ENCODE results near the gene PCED1B. TPM values are rescaled to one million over a fixed set of nuclear protein-coding genes. Genes with fewer than 3 reads are reported as not detected.
"Not testable (repeated sequence)": the region's sequence is repeated elsewhere in the genome, so short reads cannot be mapped to it uniquely, and the experiment has no call there.

The PCED1B gene
- polyA plus RNA-seq, 1 donor from 2014 or later: 34.0 TPM

- Mint-ChIP-seq H3K9me3 (peaks cover 0 to 5% (median 0%) of the 10 kb centered on the region in 3 donors), H3K36me3 (peaks cover 13% of the 10 kb centered on the region), H3K4me1 (peaks cover 11 to 18% (median 17%) of the 10 kb centered on the region in 3 donors), H3K27ac (no peak overlapping the region), H3K4me3 (no peak overlapping the region), H3K27me3 (no peaks in the 10 kb centered on the region)
These were observed 98.6 kb downstream of the PCED1B start for GRCh38 chr12:47178014-47178413.

- Mint-ChIP-seq H3K27ac (peak overlapping the region in 1 of 3 donors; percentile 3), H3K36me3 (peaks cover 13% of the 10 kb centered on the region), H3K4me1 (peaks cover 13 to 24% (median 18%) of the 10 kb centered on the region in 3 donors), H3K4me3 (peak overlapping the region in 3 of 4 donors; percentile 23 to 53 (median 23))
- not testable (repeated sequence) for H3K27me3 Mint-ChIP-seq, H3K9me3 Mint-ChIP-seq
These were observed 102.9 kb downstream of the PCED1B start for GRCh38 chr12:47182164-47182938.

- peaks cover 10% of the 10 kb centered on the region for H3K36me3 Mint-ChIP-seq
- H3K27ac Mint-ChIP-seq: no peak overlapping the region
- H3K4me3 Mint-ChIP-seq: no peak overlapping the region
- peaks cover 23 to 33% (median 24%) of the 10 kb centered on the region in 3 donors for H3K4me1 Mint-ChIP-seq
- H3K9me3 Mint-ChIP-seq: peaks cover 0 to 5% (median 0%) of the 10 kb centered on the region in 3 donors
- H3K27me3 Mint-ChIP-seq: no peaks in the 10 kb centered on the region
These were observed 104.8 kb downstream of the PCED1B start for GRCh38 chr12:47184229-47184628.

GRCh38 chr12:47184813-47185212, 105.4 kb downstream of the PCED1B start:
- no peak overlapping the region for H3K27ac Mint-ChIP-seq
- H3K4me1 Mint-ChIP-seq: peaks cover 23 to 38% (median 28%) of the 10 kb centered on the region in 3 donors
- no peaks in the 10 kb centered on the region for H3K27me3 Mint-ChIP-seq
- peaks cover 0 to 5% (median 0%) of the 10 kb centered on the region in 3 donors for H3K9me3 Mint-ChIP-seq
- H3K36me3 Mint-ChIP-seq: peaks cover 10% of the 10 kb centered on the region
- no peak overlapping the region for H3K4me3 Mint-ChIP-seq

GRCh38 chr12:47186246-47186645, 106.8 kb downstream of the PCED1B start:
- Mint-ChIP-seq H3K36me3 (peaks cover 10% of the 10 kb centered on the region), H3K4me1 (peaks cover 37 to 47% (median 42%) of the 10 kb centered on the region in 3 donors), H3K27ac (no peak overlapping the region), H3K4me3 (no peak overlapping the region), H3K9me3 (no peaks in the 10 kb centered on the region), H3K27me3 (peaks cover 1% of the 10 kb centered on the region)

GRCh38 chr12:47188576-47189441, 109.4 kb downstream of the PCED1B start:
- peaks cover 45 to 55% (median 51%) of the 10 kb centered on the region in 3 donors for H3K4me1 Mint-ChIP-seq
- H3K4me3 Mint-ChIP-seq: peak overlapping the region in 2 of 4 donors; percentile 56 to 82
- H3K9me3 Mint-ChIP-seq: no peaks in the 10 kb centered on the region
- peaks cover 7% of the 10 kb centered on the region for H3K36me3 Mint-ChIP-seq
- H3K27me3 Mint-ChIP-seq: peaks cover 3% of the 10 kb centered on the region
- no peak overlapping the region for H3K27ac Mint-ChIP-seq

- peak overlapping the region in 1 of 3 donors; percentile 71 for H3K27ac Mint-ChIP-seq
- H3K36me3 Mint-ChIP-seq: peaks cover 7% of the 10 kb centered on the region
- H3K27me3 Mint-ChIP-seq: peaks cover 3% of the 10 kb centered on the region
- peak overlapping the region in 2 of 4 donors; percentile 89 to 91 for H3K4me3 Mint-ChIP-seq
- no peaks in the 10 kb centered on the region for H3K9me3 Mint-ChIP-seq
- H3K4me1 Mint-ChIP-seq: peaks cover 52 to 62% (median 59%) of the 10 kb centered on the region in 3 donors
These were observed 110.3 kb downstream of the PCED1B start for GRCh38 chr12:47189728-47190127.

- H3K27ac Mint-ChIP-seq: peak overlapping the region in 2 of 3 donors; percentile 11 to 71
These were observed 110.9 kb downstream of the PCED1B start for GRCh38 chr12:47190271-47190750.

GRCh38 chr12:47190905-47191304, 111.5 kb downstream of the PCED1B start:
- Mint-ChIP-seq H3K4me1 (peaks cover 55 to 65% (median 62%) of the 10 kb centered on the region in 3 donors), H3K27me3 (peaks cover 3% of the 10 kb centered on the region), H3K9me3 (no peaks in the 10 kb centered on the region), H3K27ac (peak overlapping the region; percentile 11 to 84 (median 42)), H3K4me3 (peak overlapping the region in 3 of 4 donors; percentile 51 to 91 (median 89)), H3K36me3 (peaks cover 7% of the 10 kb centered on the region)

More at GRCh38 chr12:47190271-47190750, 110.9 kb downstream of the PCED1B start:
- peak overlapping the region in 3 of 4 donors; percentile 51 to 91 (median 89) for H3K4me3 Mint-ChIP-seq
- peaks cover 7% of the 10 kb centered on the region for H3K36me3 Mint-ChIP-seq
- peaks cover 52 to 62% (median 61%) of the 10 kb centered on the region in 3 donors for H3K4me1 Mint-ChIP-seq
- peaks cover 3% of the 10 kb centered on the region for H3K27me3 Mint-ChIP-seq
- H3K9me3 Mint-ChIP-seq: no peaks in the 10 kb centered on the region

- peaks cover 5% of the 10 kb centered on the region for H3K36me3 Mint-ChIP-seq
- peak overlapping the region in 2 of 3 donors; percentile 84 to 86 for H3K27ac Mint-ChIP-seq
- H3K9me3 Mint-ChIP-seq: no peaks in the 10 kb centered on the region
- H3K27me3 Mint-ChIP-seq: peaks cover 3% of the 10 kb centered on the region
- H3K4me1 Mint-ChIP-seq: peaks cover 60 to 64% (median 62%) of the 10 kb centered on the region in 3 donors
- peak overlapping the region in 3 of 4 donors; percentile 66 to 91 (median 89) for H3K4me3 Mint-ChIP-seq
These were observed 112.6 kb downstream of the PCED1B start for GRCh38 chr12:47192051-47192450.

GRCh38 chr12:47193066-47193465, 113.6 kb downstream of the PCED1B start:
- peak overlapping the region in 2 of 3 donors; percentile 5 to 40 for H3K27ac Mint-ChIP-seq
- H3K9me3 Mint-ChIP-seq: no peaks in the 10 kb centered on the region
- H3K27me3 Mint-ChIP-seq: peaks cover 3% of the 10 kb centered on the region
- H3K4me3 Mint-ChIP-seq: peak overlapping the region in 2 of 4 donors; percentile 75 to 81
- peaks cover 60 to 65% (median 62%) of the 10 kb centered on the region in 3 donors for H3K4me1 Mint-ChIP-seq
- H3K36me3 Mint-ChIP-seq: peaks cover 4% of the 10 kb centered on the region

- peak overlapping the region in 1 of 3 donors; percentile 78 for H3K27ac Mint-ChIP-seq
- peak overlapping the region in 1 of 4 donors; percentile 74 for H3K4me3 Mint-ChIP-seq
- H3K36me3 Mint-ChIP-seq: peaks cover 4% of the 10 kb centered on the region
- no peaks in the 10 kb centered on the region for H3K9me3 Mint-ChIP-seq
- H3K27me3 Mint-ChIP-seq: peaks cover 3% of the 10 kb centered on the region
- peaks cover 57 to 62% (median 60%) of the 10 kb centered on the region in 3 donors for H3K4me1 Mint-ChIP-seq
These were observed 115.1 kb downstream of the PCED1B start for GRCh38 chr12:47194501-47194900.

GRCh38 chr12:47200446-47200845, 121.0 kb downstream of the PCED1B start:
- Mint-ChIP-seq H3K4me1 (peaks cover 29 to 54% (median 44%) of the 10 kb centered on the region in 3 donors), H3K27me3 (no peaks in the 10 kb centered on the region), H3K36me3 (peaks cover 1% of the 10 kb centered on the region), H3K9me3 (no peaks in the 10 kb centered on the region), H3K4me3 (no peak overlapping the region), H3K27ac (peak overlapping the region; percentile 64 to 90 (median 82))

GRCh38 chr12:47201190-47201589, 121.8 kb downstream of the PCED1B start:
- H3K4me1 Mint-ChIP-seq: peaks cover 35 to 56% (median 49%) of the 10 kb centered on the region in 3 donors
- not testable (repeated sequence) for H3K36me3 Mint-ChIP-seq, H3K9me3 Mint-ChIP-seq, H3K4me3 Mint-ChIP-seq, H3K27me3 Mint-ChIP-seq
- peak overlapping the region in 2 of 3 donors; percentile 63 to 64 for H3K27ac Mint-ChIP-seq
